Liver (tissue), 9 donors: ENCODE data around the gene PNMA8C. TPM values are rescaled to one million over a fixed set of nuclear protein-coding genes. Genes with fewer than 3 reads are reported as not detected.

Source experiments
- DNase-seq: peaks from one replicate; pipeline ENCODE4 v3.0.0-alpha.2; 2017; ENCODE audit warnings: low spot score
- H3K27ac ChIP-seq, 2 donors: one replicate each; pipeline ENCODE4 v1.7.0; 2013; ENCODE audit warnings: inconsistent platforms in 2 of 2, low read length in 2 of 2, control low read depth in 1 of 2, low read depth in 1 of 2, mild to moderate bottlenecking in 1 of 2
- H3K27me3 ChIP-seq, 4 donors: one replicate each; pipeline versions ENCODE4 v1.6.1 to v1.7.0; 2013; ENCODE audit warnings: low read length in 3 of 4, inconsistent platforms in 1 of 4, mild to moderate bottlenecking in 1 of 4, moderate library complexity in 1 of 4; ENCODE audit not compliant: control insufficient read depth in 4 of 4, insufficient read depth in 4 of 4
- H3K36me3 ChIP-seq, 4 donors: one replicate each; pipeline versions ENCODE4 v1.6.1 to v1.7.0; 2013; ENCODE audit warnings: low read length in 3 of 4, mild to moderate bottlenecking in 3 of 4, low read depth in 1 of 4, moderate library complexity in 1 of 4; ENCODE audit not compliant: control insufficient read depth in 4 of 4, insufficient read depth in 3 of 4
- H3K4me1 ChIP-seq, 4 donors: one replicate each; pipeline versions ENCODE4 v1.6.1 to v1.7.0; 2013; ENCODE audit warnings: low read length in 3 of 4, mild to moderate bottlenecking in 3 of 4, moderate library complexity in 1 of 4; ENCODE audit not compliant: control insufficient read depth in 4 of 4, insufficient read depth in 4 of 4
- H3K4me3 ChIP-seq, 3 donors: one replicate each; pipeline versions ENCODE4 v1.6.1 to v1.7.0; 2013; ENCODE audit warnings: low read length in 3 of 3, control low read depth in 1 of 3, low read depth in 1 of 3, mild to moderate bottlenecking in 1 of 3
- H3K9ac ChIP-seq, 2 donors: one replicate each; pipeline ENCODE4 v1.7.0; 2013; ENCODE audit warnings: low read length in 2 of 2, mild to moderate bottlenecking in 2 of 2, moderate library complexity in 2 of 2, control low read depth in 1 of 2, low read depth in 1 of 2
- H3K9me3 ChIP-seq, 4 donors: one replicate each; pipeline versions ENCODE4 v1.6.1 to v1.7.0; 2013; ENCODE audit warnings: low read length in 3 of 4; ENCODE audit not compliant: control insufficient read depth in 4 of 4
- ATF3 ChIP-seq: IDR thresholded peaks from 2 replicates; pipeline ENCODE4 v1.6.1; 2016; ENCODE audit warnings: antibody characterized with exemption
- CTCF ChIP-seq: fragments of 150-350 bp; IDR thresholded peaks from 2 replicates; pipeline ENCODE4 v1.5.1; 2017; ENCODE audit warnings: improper control_type of control experiment, low read depth, low read length; ENCODE audit not compliant: missing input control
- EGR1 ChIP-seq, 2 donors: IDR thresholded peaks; 2 replicates each; pipeline ENCODE4 v1.6.1; 2016 to 2018; ENCODE audit warnings: antibody characterized with exemption in 2 of 2, low read depth in 2 of 2
- FOXA1 ChIP-seq: IDR thresholded peaks from 2 replicates; pipeline ENCODE4 v1.6.1; 2016; ENCODE audit warnings: antibody characterized with exemption
- FOXA2 ChIP-seq: IDR thresholded peaks from 2 replicates; pipeline ENCODE4 v1.6.1; 2016; ENCODE audit warnings: antibody characterized with exemption
- GABPA ChIP-seq, 2 donors: IDR thresholded peaks in 1 of 2; conservative IDR thresholded peaks in 1 of 2; 2 replicates each; pipeline ENCODE4 v1.6.1; 2016; ENCODE audit warnings: antibody characterized with exemption in 2 of 2, mild to moderate bottlenecking in 1 of 2, moderate library complexity in 1 of 2
- HNF4A ChIP-seq, 2 donors: conservative IDR thresholded peaks; 2 replicates each; pipeline ENCODE4 v1.6.1; 2016; ENCODE audit warnings: antibody characterized with exemption in 2 of 2, mild to moderate bottlenecking in 2 of 2
- HNF4G ChIP-seq: IDR thresholded peaks from 2 replicates; pipeline ENCODE4 v1.6.1; 2016; ENCODE audit warnings: antibody characterized with exemption
- JUND ChIP-seq, 2 donors: IDR thresholded peaks; 2 replicates each; pipeline ENCODE4 v1.6.1; 2016; ENCODE audit warnings: antibody characterized with exemption in 2 of 2
- MAX ChIP-seq: IDR thresholded peaks from 2 replicates; pipeline ENCODE4 v1.6.1; 2016; ENCODE audit warnings: antibody characterized with exemption
- NR2F2 ChIP-seq: IDR thresholded peaks from 2 replicates; pipeline ENCODE4 v1.6.1; 2016; ENCODE audit warnings: antibody characterized with exemption
- RAD21 ChIP-seq, 2 donors: IDR thresholded peaks; 2 replicates each; pipeline ENCODE4 v1.6.1; 2016; ENCODE audit warnings: antibody characterized with exemption in 2 of 2, mild to moderate bottlenecking in 2 of 2
- REST ChIP-seq: IDR thresholded peaks from 2 replicates; pipeline ENCODE4 v1.6.1; 2016; ENCODE audit warnings: antibody characterized with exemption, mild to moderate bottlenecking
- RXRA ChIP-seq, 2 donors: IDR thresholded peaks; 2 replicates each; pipeline ENCODE4 v1.6.1; 2017 to 2018; ENCODE audit warnings: antibody characterized with exemption in 2 of 2, mild to moderate bottlenecking in 1 of 2
- SP1 ChIP-seq: IDR thresholded peaks from 2 replicates; pipeline ENCODE4 v1.6.1; 2018; ENCODE audit warnings: antibody characterized with exemption, mild to moderate bottlenecking
- TAF1 ChIP-seq: conservative IDR thresholded peaks from 2 replicates; pipeline ENCODE4 v1.6.1; 2016; ENCODE audit warnings: antibody characterized with exemption, mild to moderate bottlenecking
- YY1 ChIP-seq: IDR thresholded peaks from 2 replicates; pipeline ENCODE4 v1.6.1; 2016; ENCODE audit warnings: antibody characterized with exemption, mild to moderate bottlenecking
- ZBTB33 ChIP-seq: IDR thresholded peaks from 2 replicates; pipeline ENCODE4 v1.6.1; 2016; ENCODE audit warnings: antibody characterized with exemption
- WGBS: extraction: QIAGEN DNeasy Blood & Tissue Kit; methylation state at CpG from one replicate; pipeline ENCODE4 v1.1.7; 2013; 5-methylcytosine and 5-hydroxymethylcytosine counted together
- polyA plus RNA-seq, 2 donors: library from polyadenylated mRNA; stranded (reverse) in 1 of 2; unstranded in 1 of 2; fragments of 200-250 nt in 1 of 2; fragments of >200 nt in 1 of 2; fragmentation: Nextera tagmentation in 1 of 2; extraction: Ambion mirVana in 1 of 2; gene quantifications; one replicate each; pipeline versions ENCODE4 v1.2.1 to v1.2.3, GENCODE V29; 2013 to 2015
- total RNA-seq, 2 donors: library from RNA; depleted of rRNA; stranded (reverse); fragments of >200 nt; gene quantifications; one replicate each; pipeline ENCODE4 v1.2.3, GENCODE V29; 2014
- donor health status: healthy.
- donor health status: healthy.
- donor health status: healthy.
- donor health status: healthy.
- donor health status: healthy.

The PNMA8C gene
- total and polyA plus RNA-seq, 4 donors: under 0.01 TPM; not detected in 3

GRCh38 chr19:46387713-46388130 lies 41.0 kb downstream of the PNMA8C start:
- Histone ChIP-seq H3K9ac (no peak overlapping the region), H3K27me3 (no peaks in the 10 kb centered on the region), H3K4me1 (peaks cover 0 to 5% (median 3%) of the 10 kb centered on the region in 4 donors), H3K36me3 (peaks cover 8 to 51% (median 24%) of the 10 kb centered on the region in 4 donors), H3K9me3 (no peaks in the 10 kb centered on the region), H3K4me3 (no peak overlapping the region), H3K27ac (no peak overlapping the region)
- no peak for DNase-seq
- TF ChIP-seq YY1: no peak
- TF ChIP-seq MAX: no peak
- TF ChIP-seq RAD21 (IDR thresholded peaks at IDR 0.05): no peak
- TF ChIP-seq FOXA1: no peak
- no peak for TF ChIP-seq JUND (IDR thresholded peaks at IDR 0.05)
- TF ChIP-seq ZBTB33: no peak
- TF ChIP-seq GABPA (IDR thresholded peaks at IDR 0.05 in 1 of 2, conservative IDR thresholded peaks at IDR 0.05 in 1 of 2): no peak
- no peak for TF ChIP-seq EGR1 (IDR thresholded peaks at IDR 0.05; ENCODE audit: low read depth in 2 of 2)
- no peak for TF ChIP-seq FOXA2
- TF ChIP-seq ATF3: no peak
- 97% methylated on average over 10 of the region's 10 CpGs for WGBS

- Histone ChIP-seq H3K36me3 (peaks cover 8 to 52% (median 25%) of the 10 kb centered on the region in 4 donors), H3K9ac (no peak overlapping the region), H3K27me3 (no peaks in the 10 kb centered on the region), H3K4me1 (peaks cover 0 to 5% (median 3%) of the 10 kb centered on the region in 4 donors), H3K27ac (no peak overlapping the region), H3K4me3 (no peak overlapping the region), H3K9me3 (no peaks in the 10 kb centered on the region)
- 97% methylated on average over 30 of the region's 30 CpGs for WGBS
- no peak for TF ChIP-seq HNF4A (conservative IDR thresholded peaks at IDR 0.05)
- no peak for TF ChIP-seq SP1
- TF ChIP-seq FOXA2: no peak
- no peak for TF ChIP-seq MAX
- TF ChIP-seq NR2F2: no peak
- no peak for TF ChIP-seq TAF1
- TF ChIP-seq HNF4G: no peak
- no peak for TF ChIP-seq CTCF
- no peak for TF ChIP-seq ZBTB33
- no peak for TF ChIP-seq YY1
- TF ChIP-seq FOXA1: no peak
- no peak for TF ChIP-seq JUND (IDR thresholded peaks at IDR 0.05)
- TF ChIP-seq RAD21 (IDR thresholded peaks at IDR 0.05): no peak
- TF ChIP-seq REST: no peak
- no peak for TF ChIP-seq RXRA (IDR thresholded peaks at IDR 0.05)
- no peak for TF ChIP-seq ATF3
- TF ChIP-seq GABPA (IDR thresholded peaks at IDR 0.05 in 1 of 2, conservative IDR thresholded peaks at IDR 0.05 in 1 of 2): no peak
- no peak for TF ChIP-seq EGR1 (IDR thresholded peaks at IDR 0.05; ENCODE audit: low read depth in 2 of 2)
- no peak for DNase-seq
These were observed 41.6 kb downstream of the PNMA8C start for GRCh38 chr19:46386996-46387712.
